H9 (cell line): ENCODE measurements around the gene SMARCC1. TPM values are rescaled to one million over a fixed set of nuclear protein-coding genes. Genes with fewer than 3 reads are reported as not detected.

Source experiments
- DNase-seq: peaks from one replicate; pipeline ENCODE4 v3.0.0-alpha.2; 2017
- H2AFZ ChIP-seq: one replicate; pipeline ENCODE4 v1.6.1; 2013; ENCODE audit warnings: mild to moderate bottlenecking, low read length, control low read depth, moderate library complexity
- H2AK5ac ChIP-seq: 2 replicates; pipeline ENCODE4 v1.6.1; 2013; ENCODE audit warnings: low read length, control low read depth, mixed read lengths; ENCODE audit not compliant: insufficient read length
- H2BK120ac ChIP-seq: one replicate; pipeline ENCODE4 v1.6.1; 2013; ENCODE audit warnings: low read depth, mild to moderate bottlenecking, low read length, control low read depth, inconsistent platforms; ENCODE audit not compliant: poor library complexity, severe bottlenecking
- H2BK12ac ChIP-seq: 2 replicates; pipeline ENCODE4 v1.6.1; 2013; ENCODE audit warnings: low read length, control low read depth, mixed read lengths, low read depth; ENCODE audit not compliant: insufficient read length
- H2BK15ac ChIP-seq: 2 replicates; pipeline ENCODE4 v1.6.1; 2013; ENCODE audit warnings: low read depth, low read length, control low read depth
- H2BK20ac ChIP-seq: one replicate; pipeline ENCODE4 v1.6.1; 2013; ENCODE audit warnings: low read depth, mild to moderate bottlenecking, low read length, control low read depth, inconsistent platforms; ENCODE audit not compliant: poor library complexity, severe bottlenecking
- H2BK5ac ChIP-seq: 2 replicates; pipeline ENCODE4 v1.6.1; 2013; ENCODE audit warnings: low read length, control low read depth, mixed read lengths; ENCODE audit not compliant: insufficient read length
- H3K14ac ChIP-seq: 2 replicates; pipeline ENCODE4 v1.6.1; 2013; ENCODE audit warnings: low read length, control low read depth; ENCODE audit not compliant: insufficient read depth
- H3K18ac ChIP-seq: 2 replicates; pipeline ENCODE4 v1.6.1; 2013; ENCODE audit warnings: low read depth, mild to moderate bottlenecking, mixed read lengths, low read length, control low read depth; ENCODE audit not compliant: insufficient read length
- H3K23ac ChIP-seq: 2 replicates; pipeline ENCODE4 v1.6.1; 2013; ENCODE audit warnings: low read length, control low read depth, mixed read lengths, low read depth; ENCODE audit not compliant: insufficient read length
- H3K23me2 ChIP-seq: 2 replicates; pipeline ENCODE4 v1.6.1; 2013; ENCODE audit warnings: low read depth, mild to moderate bottlenecking, mixed read lengths, low read length, control low read depth; ENCODE audit not compliant: insufficient read length, poor library complexity, severe bottlenecking
- H3K27ac ChIP-seq: 2 replicates; pipeline ENCODE4 v1.5.1; 2013; ENCODE audit warnings: low read length, control low read depth, mixed read lengths, low read depth; ENCODE audit not compliant: insufficient read length
- H3K27me3 ChIP-seq: 2 replicates; pipeline ENCODE4 v1.6.1; 2013; ENCODE audit warnings: low read length, control low read depth, inconsistent platforms; ENCODE audit not compliant: insufficient read depth
- H3K4ac ChIP-seq: 2 replicates; pipeline ENCODE4 v1.6.1; 2013; ENCODE audit warnings: low read depth, mild to moderate bottlenecking, control low read depth, inconsistent platforms, low read length, moderate library complexity
- H3K4me1 ChIP-seq: 2 replicates; pipeline ENCODE4 v1.6.1; 2013; ENCODE audit warnings: low read length, control low read depth, inconsistent platforms; ENCODE audit not compliant: insufficient read depth
- H3K4me2 ChIP-seq: 2 replicates; pipeline ENCODE4 v1.6.1; 2013; ENCODE audit warnings: low read length, control low read depth, mixed read lengths; ENCODE audit not compliant: insufficient read length, insufficient read depth
- H3K56ac ChIP-seq: 2 replicates; pipeline ENCODE4 v1.6.1; 2013; ENCODE audit warnings: low read depth, mild to moderate bottlenecking, mixed read lengths, low read length, control low read depth; ENCODE audit not compliant: insufficient read length
- H3K79me1 ChIP-seq: 2 replicates; pipeline ENCODE4 v1.6.1; 2013; ENCODE audit warnings: low read depth, mild to moderate bottlenecking, moderate library complexity, low read length, control low read depth, inconsistent platforms; ENCODE audit not compliant: insufficient read depth, poor library complexity, severe bottlenecking
- H3K79me2 ChIP-seq: 2 replicates; pipeline ENCODE4 v1.6.1; 2013; ENCODE audit warnings: low read length, control low read depth, inconsistent platforms; ENCODE audit not compliant: insufficient read depth
- H3K9ac ChIP-seq: 2 replicates; pipeline ENCODE4 v1.6.1; 2013; ENCODE audit warnings: low read length, control low read depth, mixed read lengths; ENCODE audit not compliant: insufficient read length; ENCODE audit errors: extremely low read depth
- H3K9me3 ChIP-seq: one replicate; pipeline ENCODE4 v1.6.1; 2013; ENCODE audit warnings: low read depth, low read length, inconsistent platforms; ENCODE audit not compliant: control insufficient read depth
- H3T11ph ChIP-seq: one replicate; pipeline ENCODE4 v1.6.1; 2013; ENCODE audit warnings: mild to moderate bottlenecking, low read length, control low read depth, inconsistent platforms
- H4K20me1 ChIP-seq: one replicate; pipeline ENCODE4 v1.6.1; 2013; ENCODE audit not compliant: control insufficient read depth, insufficient read length, insufficient read depth
- H4K5ac ChIP-seq: 2 replicates; pipeline ENCODE4 v1.6.1; 2013; ENCODE audit warnings: low read depth, mild to moderate bottlenecking, mixed read lengths, low read length, control low read depth; ENCODE audit not compliant: insufficient read length
- H4K8ac ChIP-seq: replicated peaks from 2 replicates; pipeline ENCODE4 v1.6.1; 2013; ENCODE audit warnings: low read length, control low read depth, mixed read lengths, low read depth; ENCODE audit not compliant: insufficient read length
- H4K91ac ChIP-seq: 2 replicates; pipeline ENCODE4 v1.6.1; 2013; ENCODE audit warnings: low read depth, mild to moderate bottlenecking, moderate library complexity, mixed read lengths, low read length, control low read depth; ENCODE audit not compliant: insufficient read length
- H3K27ac Mint-ChIP-seq, 3 experiments: 2 replicates in 2 of 3; 3 replicates in 1 of 3; pipeline ENCODE4 v1.8.0; 2020 to 2021; ENCODE audit warnings: mixed read lengths in 3 of 3, mild to moderate bottlenecking in 1 of 3, moderate library complexity in 1 of 3
- H3K27me3 Mint-ChIP-seq: 2 replicates; pipeline ENCODE4 v1.8.0; 2021; ENCODE audit warnings: low read depth, mild to moderate bottlenecking, moderate library complexity, mixed read lengths
- H3K36me3 Mint-ChIP-seq, 3 experiments: 2 replicates in 2 of 3; 3 replicates in 1 of 3; pipeline ENCODE4 v1.8.0; 2020 to 2021; ENCODE audit warnings: low read depth in 3 of 3, mixed read lengths in 3 of 3; ENCODE audit not compliant: insufficient read depth in 1 of 3
- H3K4me1 Mint-ChIP-seq, 2 experiments: 2 replicates each; pipeline ENCODE4 v1.8.0; 2020; ENCODE audit warnings: mixed read lengths in 2 of 2
- H3K4me3 Mint-ChIP-seq, 2 experiments: 2 replicates in 1 of 2; 3 replicates in 1 of 2; pipeline ENCODE4 v1.8.0; 2020 to 2021; ENCODE audit warnings: mild to moderate bottlenecking in 2 of 2, mixed read lengths in 2 of 2, moderate library complexity in 1 of 2
- H3K9me3 Mint-ChIP-seq, 2 experiments: 2 replicates in 1 of 2; 3 replicates in 1 of 2; pipeline ENCODE4 v1.8.0; 2020; ENCODE audit warnings: mild to moderate bottlenecking in 2 of 2, mixed read lengths in 2 of 2, moderate library complexity in 1 of 2
- WGBS: extraction: QIAGEN DNeasy Blood & Tissue Kit; methylation state at CpG from one replicate; pipeline ENCODE4 v1.1.7; 2013; ENCODE audit warnings: missing lambda C conversion rate, low lambda C conversion rate, mixed read lengths; ENCODE audit not compliant: insufficient read length; ENCODE audit errors: extremely low coverage; 5-methylcytosine and 5-hydroxymethylcytosine counted together
- total RNA-seq: library from RNA; stranded (reverse); gene quantifications from 2 replicates; pipeline ENCODE4 v1.2.1, GENCODE V29; 2021
- TF ChIP-seq, protein P1 (sequence below): fragments of 200-600 bp; sonication (generic); conservative IDR thresholded peaks from 3 replicates; pipeline ENCODE4 v1.8.0; 2021; ENCODE audit warnings: antibody characterized with exemption, mild to moderate bottlenecking

Gene SMARCC1
- total RNA-seq, 1 experiment from 2014 or later: 274 TPM

DNA sequence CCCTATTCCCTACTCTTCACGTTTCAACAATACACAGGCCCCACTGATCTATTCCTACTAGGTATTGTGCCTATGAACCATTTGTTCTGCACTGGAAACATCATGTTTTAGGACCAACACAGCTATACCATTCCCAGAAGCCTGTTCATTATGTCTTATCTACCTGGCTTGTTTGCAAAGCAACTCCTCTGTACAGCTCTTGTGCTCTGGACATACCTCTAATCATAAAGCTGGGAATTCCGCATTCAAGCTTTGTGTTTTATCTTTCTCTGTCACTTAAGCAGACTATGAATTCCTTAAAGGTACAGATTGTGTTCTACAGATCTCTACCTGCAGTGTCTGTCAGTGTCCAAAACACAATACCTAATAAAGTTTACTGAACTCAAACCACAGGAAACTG is 115.6 kb downstream of the SMARCC1 start:
- Mint-ChIP-seq H3K27ac (peak overlapping the region in 1 of 3 experiments; percentile 17; a peak in 2 of 7 replicates), H3K4me1 (no peaks in the 10 kb centered on the region), H3K9me3 (no peaks in the 10 kb centered on the region), H3K4me3 (no peak overlapping the region), H3K36me3 (peaks cover 33 to 71% (median 57%) of the 10 kb centered on the region in 3 experiments), H3K27me3 (no peaks in the 10 kb centered on the region)
- TF ChIP-seq, protein P1, sequence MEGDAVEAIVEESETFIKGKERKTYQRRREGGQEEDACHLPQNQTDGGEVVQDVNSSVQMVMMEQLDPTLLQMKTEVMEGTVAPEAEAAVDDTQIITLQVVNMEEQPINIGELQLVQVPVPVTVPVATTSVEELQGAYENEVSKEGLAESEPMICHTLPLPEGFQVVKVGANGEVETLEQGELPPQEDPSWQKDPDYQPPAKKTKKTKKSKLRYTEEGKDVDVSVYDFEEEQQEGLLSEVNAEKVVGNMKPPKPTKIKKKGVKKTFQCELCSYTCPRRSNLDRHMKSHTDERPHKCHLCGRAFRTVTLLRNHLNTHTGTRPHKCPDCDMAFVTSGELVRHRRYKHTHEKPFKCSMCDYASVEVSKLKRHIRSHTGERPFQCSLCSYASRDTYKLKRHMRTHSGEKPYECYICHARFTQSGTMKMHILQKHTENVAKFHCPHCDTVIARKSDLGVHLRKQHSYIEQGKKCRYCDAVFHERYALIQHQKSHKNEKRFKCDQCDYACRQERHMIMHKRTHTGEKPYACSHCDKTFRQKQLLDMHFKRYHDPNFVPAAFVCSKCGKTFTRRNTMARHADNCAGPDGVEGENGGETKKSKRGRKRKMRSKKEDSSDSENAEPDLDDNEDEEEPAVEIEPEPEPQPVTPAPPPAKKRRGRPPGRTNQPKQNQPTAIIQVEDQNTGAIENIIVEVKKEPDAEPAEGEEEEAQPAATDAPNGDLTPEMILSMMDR: no peak
- Histone ChIP-seq H3K14ac (no peak overlapping the region), H4K8ac (no peak overlapping the region), H3K4ac (no peak overlapping the region), H4K5ac (no peak overlapping the region), H2AFZ (no peak overlapping the region), H3T11ph (no peak overlapping the region), H2AK5ac (no peak overlapping the region), H3K9ac (no peak overlapping the region), H3K79me1 (no peaks in the 10 kb centered on the region), H2BK20ac (no peak overlapping the region), H3K56ac (no peak overlapping the region), H4K20me1 (no peaks in the 10 kb centered on the region), H3K4me2 (no peak overlapping the region), H2BK120ac (no peak overlapping the region), H3K23ac (no peak overlapping the region), H3K27me3 (no peaks in the 10 kb centered on the region), H3K4me1 (no peaks in the 10 kb centered on the region), H3K79me2 (no peaks in the 10 kb centered on the region), H3K23me2 (no peaks in the 10 kb centered on the region), H2BK15ac (no peak overlapping the region), H3K18ac (no peak overlapping the region), H2BK12ac (no peak overlapping the region), H2BK5ac (no peak overlapping the region), H4K91ac (no peak overlapping the region), H3K27ac (no peak overlapping the region), H3K9me3 (no peaks in the 10 kb centered on the region)
- no CpG with 5 or more reads among the region's 2 CpGs for WGBS
- no peak for DNase-seq
